ENCODE data around the gene CCNI. TPM values are rescaled to one million over a fixed set of nuclear protein-coding genes. Genes with fewer than 3 reads are reported as not detected.

Gene CCNI
- polyA plus RNA-seq, 1 experiment = 85.1 TPM

- H3K27me3 ChIP-seq (ENCODE audit: control insufficient read depth, insufficient read depth, low read length) = no peaks in the 10 kb centered on the region
- H3K4me3 ChIP-seq (ENCODE audit: low read depth, low read length) = peak overlapping the region; percentile 84
- CTCF ChIA-PET = interaction anchor here (1.0 to 4.3 kb wide), 4 partner anchors 10 to 129 kb away, joined by 3 to 24 read pairs (median 6); no protein-coding TSS in a partner anchor
- no peak for TF ChIP-seq CTCF (IDR thresholded peaks at IDR 0.05; ENCODE audit: insufficient read depth, low read depth, low read length)
- no peak for DNase-seq (ENCODE audit: low read depth)
- POLR2A ChIA-PET = interaction anchor here (0.7 to 0.9 kb wide), 2 partner anchors 31 to 39 kb away, joined by 4 read pairs; no protein-coding TSS in a partner anchor
- no peaks in the 10 kb centered on the region for H3K36me3 ChIP-seq (ENCODE audit: control insufficient read depth, insufficient read depth, low read length)
Observed at GRCh38 chr4:77074981-77075855, 571 bp downstream of the CCNI start.

- POLR2A ChIA-PET = interaction anchor here (0.9 kb wide), 1 partner anchor 30 kb away, joined by 4 read pairs; no protein-coding TSS in a partner anchor
- CTCF ChIA-PET = interaction anchor here (1.0 to 4.3 kb wide), 3 partner anchors 9 to 130 kb away, joined by 3 to 24 read pairs (median 8); no protein-coding TSS in a partner anchor
- no peaks in the 10 kb centered on the region for H3K27me3 ChIP-seq (ENCODE audit: control insufficient read depth, insufficient read depth, low read length)
- peak overlapping the region; percentile 84 for H3K4me3 ChIP-seq (ENCODE audit: low read depth, low read length)
- DNase-seq (ENCODE audit: low read depth) = no peak
- H3K36me3 ChIP-seq (ENCODE audit: control insufficient read depth, insufficient read depth, low read length) = no peaks in the 10 kb centered on the region
- TF ChIP-seq CTCF (IDR thresholded peaks at IDR 0.05; ENCODE audit: insufficient read depth, low read depth, low read length) = no peak
Observed at GRCh38 chr4:77074381-77074831, 1.4 kb downstream of the CCNI start.

DNA sequence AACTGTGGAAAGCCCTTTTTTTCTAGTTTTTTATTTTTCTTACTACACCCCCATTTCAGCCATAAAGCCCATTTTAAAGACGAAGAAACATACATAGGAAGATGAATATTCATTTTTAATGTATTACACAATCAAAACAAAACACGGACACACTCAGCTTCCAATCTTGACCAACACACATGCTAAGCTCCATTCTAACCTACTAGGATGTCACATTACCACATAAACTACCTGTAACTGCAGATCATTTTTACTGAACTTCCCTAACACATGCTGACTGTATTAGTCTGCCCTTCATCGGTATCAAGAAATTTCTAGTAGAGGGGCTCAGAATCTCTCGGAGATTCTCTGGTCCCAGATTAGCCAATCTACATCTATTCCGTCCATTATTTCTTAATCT, 1.8 kb downstream of the CCNI start:
- POLR2A ChIA-PET = interaction anchor here (0.9 kb wide), 1 partner anchor 30 kb away, joined by 4 read pairs; no protein-coding TSS in a partner anchor
- Histone ChIP-seq H3K4me3 (ENCODE audit: low read depth, low read length) (peak overlapping the region; percentile 84), H3K27me3 (ENCODE audit: control insufficient read depth, insufficient read depth, low read length) (no peaks in the 10 kb centered on the region), H3K36me3 (ENCODE audit: control insufficient read depth, insufficient read depth, low read length) (no peaks in the 10 kb centered on the region)
- no peak for TF ChIP-seq CTCF (IDR thresholded peaks at IDR 0.05; ENCODE audit: insufficient read depth, low read depth, low read length)
- no peak for DNase-seq (ENCODE audit: low read depth)
- CTCF ChIA-PET = interaction anchor here (1.0 to 4.3 kb wide), 3 partner anchors 9 to 130 kb away, joined by 3 to 24 read pairs (median 8); no protein-coding TSS in a partner anchor

DNA sequence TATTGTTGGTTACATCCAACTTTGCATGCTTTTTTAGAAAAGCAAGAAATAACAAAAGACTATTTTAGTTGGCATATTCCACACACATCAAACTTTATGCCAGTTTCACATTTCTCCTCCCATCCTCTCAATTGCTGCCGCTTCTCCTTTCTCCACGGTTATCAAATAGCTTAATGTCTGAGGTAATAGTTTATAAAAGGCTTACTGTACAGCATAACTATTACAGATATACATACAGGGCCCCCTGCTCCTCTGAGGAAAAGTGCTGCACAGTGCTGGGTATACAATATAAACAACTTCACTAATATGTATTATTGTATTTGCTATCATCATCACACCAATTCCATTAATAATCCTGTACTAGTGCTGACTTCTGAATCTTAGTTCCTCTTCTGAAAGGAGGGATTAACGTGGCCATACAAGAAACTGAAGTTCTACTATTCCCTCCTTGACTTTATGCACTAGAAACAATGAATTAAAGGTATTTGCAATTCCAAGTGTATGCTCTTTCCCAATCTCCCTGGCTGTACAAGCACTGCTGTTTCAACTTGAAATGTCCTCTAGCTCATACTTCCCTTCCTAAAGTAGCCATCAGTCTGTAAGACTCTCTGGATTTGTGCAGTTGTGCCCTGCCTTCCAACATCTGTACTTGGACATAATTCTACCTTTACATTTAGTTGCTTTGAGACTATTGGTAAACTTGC, 2.5 kb downstream of the CCNI start:
- TF ChIP-seq CTCF (IDR thresholded peaks at IDR 0.05; ENCODE audit: insufficient read depth, low read depth, low read length) = no peak
- POLR2A ChIA-PET = no interaction called here
- no peaks in the 10 kb centered on the region for H3K36me3 ChIP-seq (ENCODE audit: control insufficient read depth, insufficient read depth, low read length)
- H3K4me3 ChIP-seq (ENCODE audit: low read depth, low read length) = peak overlapping the region; percentile 84
- H3K27me3 ChIP-seq (ENCODE audit: control insufficient read depth, insufficient read depth, low read length) = no peaks in the 10 kb centered on the region
- CTCF ChIA-PET = interaction anchor here (2.0 to 4.3 kb wide), 2 partner anchors 22 to 131 kb away, joined by 8 to 24 read pairs; no protein-coding TSS in a partner anchor
- DNase-seq (ENCODE audit: low read depth) = no peak
